WTC11 (cell line): ENCODE data around the gene CPNE7. TPM values are rescaled to one million over a fixed set of nuclear protein-coding genes. Genes with fewer than 3 reads are reported as not detected.

Source experiments
- ATAC-seq: fragments of 200-7000 bp; cut with Tn5 transposase; 2 replicates; pipeline ENCODE4 v1.10.0; 2021; ENCODE audit warnings: mild to moderate bottlenecking, moderate library complexity
- CTCF ChIA-PET: fragments of 300-600 bp; sonication (Branson Sonifier 250); formaldehyde crosslinking; loops from one replicate; lab custom pipeline; 2021; ENCODE audit warnings: antibody characterized with exemption; lab: Charles Lee
- POLR2A ChIA-PET: fragments of 350-600 bp; sonication (Branson Sonifier 250); formaldehyde crosslinking; loops from one replicate; lab custom pipeline; 2021; ENCODE audit warnings: antibody characterized with exemption; lab: Charles Lee
- DNase-seq: peaks from one replicate; pipeline ENCODE4 v3.0.0; 2021; ENCODE audit warnings: low spot score
- H3K27ac Mint-ChIP-seq: 2 replicates; pipeline ENCODE4 v1.8.0; 2021; ENCODE audit warnings: mixed read lengths
- H3K27me3 Mint-ChIP-seq: 2 replicates; pipeline ENCODE4 v1.8.0; 2021; ENCODE audit warnings: low read depth, mild to moderate bottlenecking, moderate library complexity, mixed read lengths
- H3K36me3 Mint-ChIP-seq: 2 replicates; pipeline ENCODE4 v1.8.0; 2021; ENCODE audit warnings: mixed read lengths
- H3K4me1 Mint-ChIP-seq: 2 replicates; pipeline ENCODE4 v1.8.0; 2022; ENCODE audit warnings: mixed read lengths
- H3K4me3 Mint-ChIP-seq: 2 replicates; pipeline ENCODE4 v1.8.0; 2021; ENCODE audit warnings: mild to moderate bottlenecking, moderate library complexity, mixed read lengths
- H3K9me3 Mint-ChIP-seq: 2 replicates; pipeline ENCODE4 v1.8.0; 2021; ENCODE audit warnings: mixed read lengths
- ATF2 ChIP-seq: sonication (generic); formaldehyde crosslinking; IDR thresholded peaks from 2 replicates; pipeline ENCODE4 v1.8.1; 2022; ENCODE audit warnings: low read depth, missing genetic modification reagents, borderline replicate concordance
- CREB1 ChIP-seq: sonication (generic); formaldehyde crosslinking; IDR thresholded peaks from 2 replicates; pipeline ENCODE4 v1.8.0; 2023; ENCODE audit warnings: mild to moderate bottlenecking, missing genetic modification reagents
- FOXP1 ChIP-seq: sonication (generic); formaldehyde crosslinking; IDR thresholded peaks from 2 replicates; pipeline ENCODE4 v1.8.0; 2022; ENCODE audit warnings: missing genetic modification reagents, mild to moderate bottlenecking, moderate library complexity, borderline replicate concordance
- FOXP4 ChIP-seq: sonication (generic); formaldehyde crosslinking; IDR thresholded peaks from 2 replicates; pipeline ENCODE4 v1.8.0; 2022; ENCODE audit warnings: mild to moderate bottlenecking, missing genetic modification reagents
- GABPB1 ChIP-seq: sonication (generic); formaldehyde crosslinking; IDR thresholded peaks from 2 replicates; pipeline ENCODE4 v1.8.1; 2023; ENCODE audit warnings: mild to moderate bottlenecking, missing genetic modification reagents
- MAX ChIP-seq: sonication (generic); formaldehyde crosslinking; IDR thresholded peaks from 2 replicates; pipeline ENCODE4 v1.8.0; 2022; ENCODE audit warnings: mild to moderate bottlenecking, missing genetic modification reagents
- NFE2L1 ChIP-seq: sonication (generic); formaldehyde crosslinking; IDR thresholded peaks from 2 replicates; pipeline ENCODE4 v1.8.1; 2023; ENCODE audit warnings: missing genetic modification reagents
- NR3C1 ChIP-seq: sonication (generic); formaldehyde crosslinking; conservative IDR thresholded peaks from 2 replicates; pipeline ENCODE4 v1.8.1; 2023; ENCODE audit warnings: low read depth, mild to moderate bottlenecking, missing genetic modification reagents
- ZNF425 ChIP-seq: fragments of 250-450 bp; sonication (Bioruptor Pico); conservative IDR thresholded peaks from 2 replicates; pipeline ENCODE4 v1.9.0; 2021; ENCODE audit warnings: mild to moderate bottlenecking
- ZNF512 ChIP-seq: sonication (generic); formaldehyde crosslinking; IDR thresholded peaks from 2 replicates; pipeline ENCODE4 v1.8.1; 2022; ENCODE audit warnings: missing genetic modification reagents, borderline replicate concordance
- ZNF532 ChIP-seq: fragments of 250-450 bp; sonication (Bioruptor Pico); IDR thresholded peaks from 2 replicates; pipeline ENCODE4 v1.9.0; 2021; ENCODE audit warnings: mild to moderate bottlenecking, borderline replicate concordance
- total RNA-seq: library from RNA; stranded (reverse); gene quantifications from 3 replicates; pipeline ENCODE4 v1.2.3, GENCODE V29; 2021

Gene CPNE7
- total RNA-seq, 1 experiment from 2014 or later = 42.6 TPM

GRCh38 chr16:89579351-89579750 lies 3.8 kb downstream of the CPNE7 start:
- ChIA-PET POLR2A (interaction anchor here (0.7 kb wide), 1 partner anchor 51 kb away, joined by 4 read pairs; no protein-coding TSS in a partner anchor), CTCF (interaction anchor here (0.6 kb wide), 1 partner anchor 38 kb away, joined by 4 read pairs; no protein-coding TSS in a partner anchor)
- Mint-ChIP-seq H3K27me3 (peaks cover 10% of the 10 kb centered on the region), H3K4me1 (no peaks in the 10 kb centered on the region), H3K9me3 (no peaks in the 10 kb centered on the region), H3K36me3 (no peaks in the 10 kb centered on the region; the same call in 1 of the 2 replicates), H3K27ac (no peak overlapping the region), H3K4me3 (no peak overlapping the region)
- TF ChIP-seq FOXP1 (no peak), NFE2L1 (CRISPR knock-in tag) (peak; percentile 22; the same call in 1 of the 2 replicates), MAX (CRISPR knock-in tag) (no peak), FOXP4 (no peak)
- DNase-seq (no peak), ATAC-seq (no peak)

GRCh38 chr16:89581045-89581695 lies 5.6 kb downstream of the CPNE7 start:
- H3K9me3 Mint-ChIP-seq = no peaks in the 10 kb centered on the region
- no peaks in the 10 kb centered on the region for H3K4me1 Mint-ChIP-seq
- ChIA-PET CTCF (interaction anchor here (0.5 kb wide), 1 partner anchor 42 kb away, joined by 3 read pairs; no protein-coding TSS in a partner anchor), POLR2A (no interaction called here)
- DNase-seq = no peak
- H3K36me3 Mint-ChIP-seq = no peaks in the 10 kb centered on the region; the same call in 1 of the 2 replicates
- no peak for ATAC-seq
- H3K27me3 Mint-ChIP-seq = peaks cover 8% of the 10 kb centered on the region
- no peak overlapping the region for H3K4me3 Mint-ChIP-seq
- TF ChIP-seq CREB1 (no peak), NR3C1 (no peak)
- H3K27ac Mint-ChIP-seq = no peak overlapping the region

GRCh38 chr16:89581861-89582563 lies 6.5 kb downstream of the CPNE7 start:
- peaks cover 8% of the 10 kb centered on the region for H3K27me3 Mint-ChIP-seq
- DNase-seq (no peak), ATAC-seq (no peak)
- H3K4me3 Mint-ChIP-seq = no peak overlapping the region
- no peaks in the 10 kb centered on the region for H3K4me1 Mint-ChIP-seq
- peaks cover 4% of the 10 kb centered on the region for H3K36me3 Mint-ChIP-seq
- H3K9me3 Mint-ChIP-seq = no peaks in the 10 kb centered on the region
- TF ChIP-seq GABPB1 (0 out of 2 replicates have a peak, but pooled peaks have one; percentile 48), ZNF425 (CRISPR knock-in tag) (no peak), FOXP4 (no peak)
- H3K27ac Mint-ChIP-seq = no peak overlapping the region
- CTCF ChIA-PET = no interaction called here
- POLR2A ChIA-PET = no interaction called here

GRCh38 chr16:89582614-89583196 lies 7.1 kb downstream of the CPNE7 start:
- no peaks in the 10 kb centered on the region for H3K9me3 Mint-ChIP-seq
- CTCF ChIA-PET = no interaction called here
- H3K36me3 Mint-ChIP-seq = peaks cover 8% of the 10 kb centered on the region
- DNase-seq (no peak), ATAC-seq (no peak)
- H3K27me3 Mint-ChIP-seq = peaks cover 2% of the 10 kb centered on the region; the same call in 1 of the 2 replicates
- POLR2A ChIA-PET = no interaction called here
- no peaks in the 10 kb centered on the region for H3K4me1 Mint-ChIP-seq
- H3K4me3 Mint-ChIP-seq = no peak overlapping the region
- no peak overlapping the region for H3K27ac Mint-ChIP-seq
- TF ChIP-seq ZNF512 (CRISPR knock-in tag) = no peak
- no peak for TF ChIP-seq ZNF532 (CRISPR knock-in tag)
- TF ChIP-seq ATF2 = no peak
